Measurements from ENCODE around the gene TLE5.
A peak's percentile ranks its signal among the peaks of the same experiment; 100 is the strongest.
"Not testable (repeated sequence)": the region's sequence is repeated elsewhere in the genome, so short reads cannot be mapped to it uniquely, and the experiment has no call there.

TLE5 gene

DNA sequence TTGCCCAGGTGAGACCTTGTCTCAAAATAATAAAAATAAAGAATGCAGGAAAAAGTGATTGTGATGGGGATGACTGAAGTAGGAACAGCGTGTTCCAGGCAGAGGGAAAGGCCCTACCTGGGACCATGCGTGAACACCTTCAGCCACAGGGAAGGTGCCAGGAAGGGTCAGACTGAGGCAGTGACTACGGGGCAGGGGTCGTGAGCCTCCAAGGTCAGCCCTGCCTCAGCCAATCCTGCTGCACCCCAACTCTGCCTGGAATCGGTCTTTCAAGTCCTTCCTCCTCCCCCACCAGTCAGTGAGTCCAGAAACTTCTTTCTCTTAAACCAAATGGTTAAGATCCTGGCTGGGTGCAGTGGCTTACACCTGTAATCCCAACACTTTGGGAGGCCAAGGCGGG, 17.1 kb downstream of the TLE5 start:
- DNase-seq (ENCODE audit: low read depth): no peak

DNA sequence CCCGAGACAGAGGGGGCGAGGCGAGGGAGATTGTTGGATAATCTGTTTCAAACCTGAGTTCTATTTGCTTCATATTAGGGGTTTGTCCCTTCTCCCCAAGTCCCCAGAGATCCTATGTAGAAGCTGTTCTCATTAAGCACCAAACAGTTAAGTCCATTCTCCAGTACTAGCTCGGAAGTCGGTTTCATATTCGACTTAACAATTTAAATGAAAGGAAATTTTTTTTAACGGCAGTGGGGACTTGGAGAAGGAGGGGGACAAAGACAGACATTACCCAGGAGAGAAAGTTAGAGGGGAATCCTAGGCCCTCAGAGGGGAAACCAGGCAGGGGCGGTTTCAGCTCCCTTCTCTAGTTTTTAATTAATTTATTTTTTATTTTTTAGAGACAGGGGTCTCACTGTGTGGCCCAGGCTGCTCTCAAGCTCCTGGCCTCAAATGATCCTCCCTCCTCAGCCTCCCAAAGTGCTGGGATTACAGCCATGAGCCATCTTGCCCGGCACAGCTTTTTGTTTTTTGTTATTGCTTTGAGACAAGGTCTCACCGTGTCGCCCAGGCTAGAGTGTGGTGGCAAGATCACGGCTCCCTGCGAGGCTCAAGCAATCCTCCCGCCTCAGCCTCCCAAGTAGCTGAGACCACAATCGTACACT, 19.6 kb downstream of the TLE5 start:
- no peak for DNase-seq (ENCODE audit: low read depth)

DNA sequence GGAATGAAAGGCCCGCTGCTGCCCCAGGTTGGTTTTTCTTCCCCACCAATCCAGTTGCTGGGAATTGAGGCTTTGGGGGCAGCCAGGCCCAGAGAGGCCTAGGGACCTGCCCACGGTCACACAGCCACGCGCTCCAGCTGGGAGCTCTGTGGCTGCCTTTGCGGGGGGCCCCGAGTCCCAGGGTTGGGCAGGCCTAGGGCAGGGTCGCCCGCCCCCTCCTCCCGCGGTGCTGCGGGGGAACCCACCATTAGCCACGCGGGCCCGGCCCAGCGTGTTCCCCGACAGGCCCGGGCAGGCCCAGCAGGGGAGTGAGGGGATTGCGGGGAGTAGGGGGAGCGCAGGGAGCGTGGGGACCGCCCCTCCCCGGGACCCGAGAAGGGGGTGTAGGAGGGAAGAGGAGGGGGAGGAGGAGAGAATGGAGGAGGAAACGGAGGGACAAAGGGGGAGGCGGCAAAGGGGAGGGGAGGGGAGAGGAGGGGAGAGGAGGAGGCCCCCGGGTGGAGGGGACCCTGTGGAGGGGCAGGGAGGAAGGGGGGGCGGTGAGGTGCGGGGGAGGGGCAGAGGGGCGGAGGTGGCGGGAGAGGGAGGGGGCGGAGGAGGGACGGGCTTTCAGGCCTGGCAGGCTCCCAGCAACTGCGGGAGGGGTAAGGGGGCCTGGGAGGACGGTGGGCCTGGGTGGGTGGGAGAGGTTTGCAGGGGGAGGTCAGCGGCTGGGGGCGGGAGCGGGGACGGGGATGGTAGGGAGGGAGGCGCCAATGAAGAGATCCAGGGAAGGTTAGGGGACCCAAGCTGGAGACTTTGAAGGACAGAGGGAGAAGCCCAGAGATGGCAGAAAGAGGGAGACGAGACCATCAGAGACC, 20.3 kb downstream of the TLE5 start:
- no peak for DNase-seq (ENCODE audit: low read depth)

DNA sequence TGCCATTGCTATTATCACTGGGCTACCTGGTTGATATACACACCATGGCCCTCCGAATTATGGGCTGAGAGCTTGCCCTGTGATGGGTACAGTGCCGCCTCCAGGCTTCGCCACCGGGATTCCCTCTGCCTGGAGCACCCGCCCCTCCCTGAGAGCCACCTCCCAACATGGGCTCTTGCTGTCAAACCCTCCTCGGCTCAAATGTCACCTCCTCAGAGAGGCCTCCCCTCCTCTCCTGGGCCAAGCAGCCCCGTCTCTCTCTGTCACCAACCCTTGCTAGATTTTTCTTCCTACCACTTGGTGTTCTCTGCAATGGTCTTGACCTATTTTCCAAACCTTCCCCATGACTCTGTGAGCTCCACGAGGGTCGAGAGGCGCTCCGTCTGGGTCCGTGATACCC, 21.0 kb downstream of the TLE5 start:
- no peak for DNase-seq (ENCODE audit: low read depth)

DNA sequence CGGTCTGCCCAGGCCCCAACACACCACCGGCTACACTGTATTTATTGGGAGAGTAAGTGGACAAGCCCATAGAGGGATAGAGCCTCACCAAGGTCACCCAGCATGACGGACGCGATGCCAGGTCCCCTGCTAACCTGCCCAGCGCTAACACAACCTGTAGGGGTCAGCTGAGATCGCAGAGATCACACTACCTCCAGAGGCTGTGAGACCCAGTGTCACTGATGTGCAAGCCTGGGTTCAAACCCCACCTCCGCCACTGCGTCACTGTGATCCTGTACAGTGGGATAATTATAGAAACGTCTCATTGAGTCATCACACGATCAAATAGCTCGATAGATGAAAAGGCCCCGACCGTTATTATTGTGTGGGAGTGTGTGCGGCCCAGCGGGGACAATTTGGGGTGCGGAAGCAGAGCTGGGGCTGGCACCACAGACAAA, 22.6 kb downstream of the TLE5 start:
- DNase-seq (ENCODE audit: low read depth): no peak

DNA sequence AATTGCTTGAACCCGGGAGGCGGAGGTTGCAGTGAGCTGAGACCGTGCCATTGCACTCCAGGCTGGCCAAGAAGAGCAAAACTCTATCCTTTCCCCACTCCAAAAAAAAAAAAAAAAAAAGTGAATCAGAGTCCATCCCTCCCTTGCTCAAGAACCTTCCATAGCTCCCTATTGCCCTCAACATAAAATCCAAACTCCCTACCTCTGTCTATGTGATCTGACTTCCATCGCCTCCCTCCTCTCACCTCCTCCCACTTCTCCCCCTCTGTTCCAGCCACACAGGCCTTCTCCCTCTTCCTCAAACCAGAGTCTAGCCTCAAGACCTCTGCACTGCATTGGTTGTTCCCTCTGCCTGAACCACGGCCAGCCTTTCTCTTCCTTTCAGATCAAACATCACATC, 23.2 kb downstream of the TLE5 start:
- DNase-seq (ENCODE audit: low read depth): no peak

DNA sequence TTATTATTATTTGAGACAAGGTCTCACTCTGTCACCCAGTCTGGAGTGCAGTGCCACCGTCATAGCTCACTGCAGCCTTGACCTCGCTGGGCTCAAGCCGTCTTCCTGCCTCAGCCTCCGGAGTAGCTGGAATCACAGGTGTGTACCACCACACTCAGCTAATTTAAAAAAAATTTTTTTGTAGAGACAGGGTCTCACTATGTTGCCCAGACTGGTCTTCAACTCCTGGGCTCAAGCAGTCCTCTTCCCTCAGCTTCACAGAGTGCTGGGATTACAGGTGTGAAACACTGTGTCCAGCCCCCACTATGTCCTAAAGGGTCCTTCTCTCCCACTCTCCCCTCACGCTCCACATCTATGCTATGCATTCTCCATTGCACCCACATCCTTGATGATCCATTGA, 24.1 kb downstream of the TLE5 start:
- DNase-seq (ENCODE audit: low read depth): no peak

DNA sequence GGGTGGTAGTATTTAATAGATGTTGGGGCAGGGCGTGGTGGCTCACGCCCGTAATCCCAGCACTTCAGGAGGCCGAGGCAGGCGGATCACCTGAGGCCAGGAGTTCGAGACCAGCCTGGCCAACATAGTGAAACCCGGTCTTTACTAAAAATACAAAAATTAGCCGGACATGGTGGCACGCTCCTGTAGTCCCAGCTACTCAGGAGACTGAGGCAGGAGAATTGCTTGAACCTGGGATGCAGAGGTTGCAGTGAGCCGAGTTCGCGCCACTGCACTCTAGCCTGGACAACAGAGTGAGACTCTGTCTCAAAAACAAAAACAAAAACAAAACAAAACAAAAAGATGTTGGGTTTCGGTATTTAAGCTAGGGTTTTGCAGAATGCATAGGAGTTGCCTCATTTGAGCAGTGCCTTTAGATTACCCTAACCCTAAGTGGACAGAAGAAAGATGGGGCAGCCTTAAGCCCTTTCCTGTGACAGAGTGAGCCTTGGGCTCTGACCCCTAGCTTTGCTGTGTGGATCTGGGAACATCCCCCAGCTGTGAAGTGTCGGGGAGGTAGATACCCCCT, 25.2 kb downstream of the TLE5 start:
- DNase-seq (ENCODE audit: low read depth): not testable (repeated sequence)

DNA sequence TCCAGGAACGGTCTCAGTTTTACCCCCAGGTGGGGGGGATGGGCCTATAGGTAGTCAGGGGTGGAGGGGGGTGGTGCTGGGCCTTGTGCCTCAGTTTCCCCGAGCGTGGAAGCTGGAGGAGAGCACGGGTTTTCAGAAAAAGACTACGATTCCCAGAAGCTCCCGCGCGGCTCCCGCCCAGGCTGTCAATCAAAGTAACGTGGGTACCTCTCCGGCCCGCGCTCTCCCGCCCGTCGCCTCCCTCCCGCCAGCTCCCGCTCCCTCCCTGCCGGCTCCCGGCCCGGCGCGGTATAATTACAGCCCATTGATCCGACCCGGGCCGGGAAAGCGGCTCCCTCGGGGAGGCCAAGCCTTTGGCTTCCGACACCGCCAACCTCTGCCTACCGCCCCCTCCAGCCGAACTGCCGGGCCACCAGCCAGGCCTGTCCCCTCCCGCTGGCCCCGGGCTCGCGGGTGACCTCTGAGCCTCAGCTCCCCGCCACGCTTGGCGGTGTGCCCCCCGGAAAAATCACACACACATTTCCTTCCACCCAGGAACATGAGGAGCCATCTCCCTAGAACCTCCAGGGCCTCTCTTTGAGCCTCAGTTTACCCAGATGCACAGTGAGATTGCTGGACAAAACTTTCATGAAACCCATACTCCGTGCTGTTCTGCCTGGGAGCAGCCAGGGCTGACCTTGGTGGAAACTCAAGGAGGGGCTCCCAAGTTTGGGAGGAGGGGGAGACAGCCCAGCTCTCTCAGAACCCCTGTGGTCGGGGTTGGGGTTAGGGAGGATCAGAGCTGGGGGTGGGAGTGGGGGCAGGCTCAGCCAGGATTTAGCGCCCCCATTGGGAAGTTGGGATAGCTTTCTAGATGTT, 25.9 kb downstream of the TLE5 start:
- DNase-seq (ENCODE audit: low read depth): peak; percentile 56

DNA sequence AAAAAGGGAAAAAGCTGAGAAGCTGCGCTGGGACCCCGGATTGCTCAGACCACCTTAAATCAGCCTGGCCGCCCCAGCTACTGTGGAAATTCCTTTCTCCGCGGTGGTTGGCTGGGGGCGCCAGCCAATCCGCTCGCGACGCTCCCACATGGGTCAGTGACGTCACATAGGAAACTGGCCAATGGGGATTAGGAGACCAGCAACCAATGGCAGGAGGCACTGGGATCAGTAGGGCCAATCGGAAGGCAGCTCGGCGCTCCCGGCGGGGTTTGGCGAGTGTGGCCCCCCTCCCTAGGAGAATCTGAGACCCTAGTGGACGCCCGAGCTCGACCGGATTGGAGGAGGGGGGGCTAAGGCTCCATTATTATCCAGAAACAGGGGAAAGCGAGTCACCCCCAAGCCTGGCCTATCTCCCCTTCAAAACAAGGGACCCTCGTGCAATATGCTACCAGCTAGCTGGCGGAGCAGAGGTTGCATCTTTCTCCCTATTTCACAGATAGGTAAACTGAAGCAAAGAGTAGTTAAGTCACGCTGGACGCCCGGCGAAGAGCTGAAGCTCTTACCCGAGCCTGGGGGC, 26.7 kb downstream of the TLE5 start:
- peak; percentile 97 for DNase-seq (ENCODE audit: low read depth)

DNA sequence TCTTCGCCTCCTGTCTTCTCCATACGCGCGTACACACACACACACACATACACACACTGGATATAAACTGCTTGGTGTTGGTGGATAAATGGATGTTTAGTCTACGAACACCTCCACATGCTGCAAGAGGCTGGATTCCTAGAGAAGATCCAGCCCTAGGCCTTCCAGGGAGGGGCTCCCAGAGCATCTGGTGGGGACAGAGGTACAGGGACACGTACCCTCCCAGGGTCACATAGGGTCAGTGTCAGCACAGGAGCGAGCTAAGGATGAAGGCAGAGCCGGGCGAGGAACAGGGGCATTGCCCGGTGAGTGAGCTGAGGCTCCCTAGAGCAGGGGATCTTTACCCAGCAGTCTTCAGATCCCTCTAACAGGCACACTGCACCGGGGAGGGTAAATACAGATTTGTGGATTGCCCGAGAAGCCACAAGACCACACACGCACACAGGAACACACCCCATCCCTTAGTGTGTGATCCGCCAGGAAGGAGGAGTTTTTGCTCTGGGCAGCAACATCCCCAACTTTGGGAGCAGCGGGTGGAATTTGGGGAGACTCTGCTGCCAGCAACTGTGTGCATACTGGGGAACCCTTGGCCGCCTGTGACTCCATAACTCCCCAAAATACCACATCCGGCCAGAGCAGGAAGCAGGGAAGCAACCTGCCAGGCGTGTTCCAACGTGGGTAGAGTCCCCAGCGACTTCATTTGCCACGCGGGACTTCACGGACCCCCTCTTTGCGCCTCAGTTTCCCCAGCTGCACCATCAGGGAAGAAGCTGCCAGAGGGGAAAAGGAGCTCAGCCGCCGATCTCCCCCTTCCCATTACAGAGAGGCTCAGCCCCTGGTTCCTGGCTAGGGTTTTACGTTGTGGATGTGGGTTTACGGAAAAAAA, 27.4 kb downstream of the TLE5 start:
- peak; percentile 41 for DNase-seq (ENCODE audit: low read depth)

DNA sequence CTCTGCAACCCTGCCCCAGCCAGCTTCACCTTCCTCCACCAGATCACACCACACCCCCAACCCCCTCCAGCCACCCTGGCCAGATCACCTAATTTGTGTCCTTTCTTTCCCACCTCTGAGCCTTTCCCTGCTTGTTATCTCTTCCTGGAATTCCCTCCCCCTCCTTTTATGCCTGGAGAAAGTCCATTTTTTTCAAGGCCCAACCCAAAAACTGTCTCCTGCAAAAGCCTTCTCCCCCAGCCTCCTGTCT, 28.0 kb downstream of the TLE5 start:
- no peak for DNase-seq (ENCODE audit: low read depth)

DNA sequence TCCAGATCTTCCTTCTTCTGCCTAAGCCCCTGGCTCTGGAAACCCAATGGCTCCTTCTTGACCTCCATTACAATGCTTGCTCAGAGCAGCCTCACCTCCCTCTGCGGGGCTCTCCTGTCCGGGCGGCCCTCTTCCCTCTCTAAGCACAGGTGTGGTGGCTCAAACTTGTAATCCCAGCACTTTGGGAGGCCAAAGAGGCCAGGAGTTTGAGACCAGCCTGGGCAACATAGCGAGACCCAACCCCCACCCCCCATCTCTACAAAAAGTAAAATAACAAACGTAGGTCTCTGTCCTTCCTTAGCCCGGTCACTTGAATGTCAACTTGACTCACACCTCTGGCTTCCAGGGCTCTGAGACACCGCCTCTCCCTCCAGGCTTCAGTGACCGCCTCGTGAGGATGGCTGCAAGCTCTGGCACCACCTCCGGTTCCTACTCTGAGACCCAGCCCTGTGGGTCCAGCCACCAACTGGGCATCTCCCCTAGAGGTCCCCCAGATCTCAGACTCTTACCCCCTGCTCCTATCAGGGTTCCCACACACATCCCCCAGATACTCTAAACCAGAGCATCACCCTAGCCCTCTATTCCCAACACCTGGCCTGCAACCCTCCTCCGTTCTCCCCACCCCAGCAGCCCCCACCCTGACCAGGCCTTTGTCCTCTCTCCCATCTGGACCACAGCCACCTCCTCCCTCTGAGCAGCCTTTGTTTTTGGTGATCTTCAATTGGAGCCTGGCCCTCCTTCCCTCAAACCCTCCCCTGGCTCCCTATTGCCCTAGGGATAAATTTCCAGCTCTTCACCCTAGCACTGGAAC, 28.5 kb downstream of the TLE5 start:
- no peak for DNase-seq (ENCODE audit: low read depth)

DNA sequence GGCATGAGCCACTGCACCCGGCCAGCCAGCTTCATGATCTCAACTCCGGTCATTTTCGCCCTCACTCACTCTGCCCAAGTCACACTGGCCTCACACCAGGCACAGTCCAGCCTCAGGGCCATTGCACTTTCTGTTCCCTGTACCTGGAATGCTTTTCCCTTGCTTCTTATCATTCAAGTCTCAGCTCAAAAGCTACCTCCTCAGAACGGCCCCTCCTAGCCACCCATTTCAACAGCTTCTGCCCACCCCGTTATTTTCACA, 30.8 kb downstream of the TLE5 start:
- no peak for DNase-seq (ENCODE audit: low read depth)

DNA sequence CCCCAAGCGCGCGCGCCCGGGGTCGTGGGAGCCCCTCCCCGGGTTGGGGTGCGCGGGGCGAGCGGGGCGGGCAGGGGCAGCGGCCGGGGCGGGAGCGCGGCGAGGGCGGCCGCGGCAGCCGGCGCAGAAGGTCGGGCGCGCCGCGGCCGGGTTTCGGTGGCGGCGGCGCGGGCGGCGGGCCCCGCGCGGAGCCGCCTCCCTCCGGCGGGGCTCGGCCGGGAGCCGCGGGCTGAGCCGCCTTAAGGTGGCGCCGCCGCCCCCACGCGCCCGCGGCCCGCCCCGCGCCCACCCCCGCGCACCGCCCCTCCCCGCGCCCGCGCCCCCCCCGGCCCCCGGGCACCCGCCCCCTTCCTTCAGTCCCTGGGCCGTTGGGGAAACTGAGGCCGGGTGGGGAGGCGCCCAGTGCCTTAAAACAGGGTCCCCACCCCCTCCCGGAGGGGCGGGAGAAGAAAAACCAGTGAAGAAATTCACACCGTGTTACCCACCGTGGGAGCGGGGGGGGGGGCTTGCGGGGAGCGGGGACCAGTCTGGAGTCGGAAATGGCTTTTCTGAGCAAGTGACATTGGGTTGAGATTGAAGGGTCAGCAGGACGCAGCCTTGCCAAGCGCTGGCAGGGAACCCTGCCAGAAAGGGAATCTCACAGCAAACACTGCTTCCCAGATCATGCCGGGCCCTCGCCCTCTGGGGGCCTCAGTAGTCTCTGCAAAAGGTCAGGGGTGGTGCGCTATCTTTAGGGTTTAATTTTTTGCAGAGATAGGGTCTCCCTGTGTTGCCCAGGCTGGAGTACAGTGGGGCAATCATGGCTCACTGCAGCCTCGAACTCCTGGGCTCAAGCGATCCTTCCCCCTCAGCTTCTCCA, 33.0 kb downstream of the TLE5 start, which contains the start of gene TLE2:
Gene TLE2, minus strand, starts transcription at position 216 of the 859 bp plus-strand sequence. CDS start 376 bp downstream, outside the sequence.
- no peak for DNase-seq (ENCODE audit: low read depth)

DNA sequence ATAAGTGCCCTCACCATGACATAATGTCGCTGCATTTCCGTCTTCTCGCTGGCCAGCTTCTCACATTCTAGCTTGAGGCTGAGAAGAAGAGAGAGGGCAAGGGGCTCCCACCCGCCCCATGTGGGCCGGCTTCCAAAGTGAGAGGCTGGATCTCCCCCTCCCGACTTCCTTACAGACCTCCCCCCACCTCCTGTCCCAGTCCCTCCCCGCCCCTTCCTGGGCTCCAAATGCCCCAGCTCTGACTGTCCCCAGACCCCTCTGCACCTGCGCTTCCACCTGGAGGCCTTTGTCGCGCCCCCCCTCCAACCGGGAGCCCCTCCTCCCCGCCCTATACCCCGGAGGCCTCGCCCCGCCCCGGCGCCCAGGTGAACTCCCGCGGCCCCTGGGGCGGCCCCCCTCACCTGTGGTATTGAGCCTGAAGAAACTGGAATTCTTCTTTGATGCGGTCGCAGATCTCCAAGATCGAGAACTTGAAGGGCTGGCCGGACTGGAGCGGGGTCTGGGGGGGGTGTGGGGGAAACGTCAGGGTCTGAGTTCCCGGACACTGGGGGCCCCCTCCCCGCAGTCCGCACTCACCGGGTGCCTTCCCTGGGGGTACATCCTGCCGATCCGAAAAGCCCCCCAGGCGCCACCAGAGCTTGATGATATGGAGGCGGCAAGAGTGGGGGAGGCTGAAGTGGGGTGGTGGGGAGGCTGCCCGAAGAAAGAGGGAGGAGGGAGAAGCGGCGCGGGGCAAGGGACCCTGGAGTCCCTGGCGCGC, 33.8 kb downstream of the TLE5 start:
- DNase-seq (ENCODE audit: low read depth): no peak

DNA sequence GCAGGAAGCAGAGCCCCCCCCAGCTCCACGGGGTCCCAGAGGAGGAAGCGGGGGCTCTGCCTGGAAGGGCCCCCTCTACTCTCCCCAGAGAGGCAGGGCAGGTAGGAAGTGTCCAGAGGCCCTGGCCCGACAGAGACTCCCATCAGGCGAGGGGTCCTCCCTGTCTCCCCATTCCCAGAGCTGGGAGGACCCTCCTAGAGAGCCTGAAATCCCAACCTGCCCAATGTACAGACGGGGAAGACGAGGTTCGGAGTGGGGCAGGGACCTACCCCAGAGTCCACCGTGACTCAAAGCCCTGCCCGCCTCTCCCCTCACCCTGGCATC, 34.4 kb downstream of the TLE5 start:
- no peak for DNase-seq (ENCODE audit: low read depth)

DNA sequence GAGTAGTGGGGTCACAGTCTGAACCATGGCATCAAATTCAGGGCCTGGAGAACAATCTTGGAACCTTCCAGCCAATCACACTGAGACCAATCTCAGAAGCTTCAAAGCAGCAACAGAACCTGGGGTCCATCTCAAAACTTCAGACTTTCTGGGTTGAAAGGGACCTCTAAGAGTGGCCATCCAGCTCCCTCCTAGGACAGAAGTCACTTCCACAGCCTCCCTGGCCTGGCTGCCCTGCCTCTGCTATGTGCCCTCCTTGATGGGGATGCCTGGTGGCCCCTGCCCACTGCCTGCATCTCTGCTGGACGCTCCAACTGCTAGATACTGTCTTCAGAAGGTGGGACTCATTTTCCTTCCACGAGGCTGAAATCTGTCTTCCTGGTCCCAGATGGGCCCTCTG, 35.0 kb downstream of the TLE5 start:
- no peak for DNase-seq (ENCODE audit: low read depth)

DNA sequence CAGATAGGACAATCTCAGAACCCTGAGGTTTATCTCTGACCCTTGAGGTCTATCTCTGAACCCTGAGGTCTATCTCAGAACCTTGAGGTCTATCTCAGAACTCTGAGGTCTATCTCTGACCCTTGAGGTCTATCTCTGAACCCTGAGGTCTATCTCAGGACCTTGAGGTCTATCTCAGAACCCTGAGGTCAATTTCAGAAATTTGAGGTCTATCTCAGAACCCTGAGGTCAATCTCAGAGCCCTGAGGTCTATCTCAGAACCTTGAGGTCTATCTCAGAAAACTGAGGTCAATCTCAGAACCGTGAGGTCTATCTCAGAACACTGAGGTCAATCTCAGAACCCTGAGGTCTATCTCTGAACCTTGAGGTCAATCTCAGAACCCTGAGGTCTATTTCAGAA, 35.5 kb downstream of the TLE5 start:
- DNase-seq (ENCODE audit: low read depth): no peak

All from CMK (cell line).